22Rv1 (cell line): ENCODE data around the gene KRTAP1-1.

Source experiments
- H3K27ac ChIP-seq: fragments of 450-650 bp; 2 replicates; pipeline ENCODE4 v1.5.1; 2017
- ZFX ChIP-seq: fragments of 450-650 bp; IDR thresholded peaks from 2 replicates; pipeline ENCODE4 v1.6.1; 2017; ENCODE audit warnings: antibody characterized with exemption, borderline replicate concordance
- TF ChIP-seq, protein P1 (sequence below): fragments of 450-650 bp; IDR thresholded peaks from 2 replicates; pipeline ENCODE4 v1.5.1; 2017; ENCODE audit warnings: mild to moderate bottlenecking

Gene KRTAP1-1

DNA sequence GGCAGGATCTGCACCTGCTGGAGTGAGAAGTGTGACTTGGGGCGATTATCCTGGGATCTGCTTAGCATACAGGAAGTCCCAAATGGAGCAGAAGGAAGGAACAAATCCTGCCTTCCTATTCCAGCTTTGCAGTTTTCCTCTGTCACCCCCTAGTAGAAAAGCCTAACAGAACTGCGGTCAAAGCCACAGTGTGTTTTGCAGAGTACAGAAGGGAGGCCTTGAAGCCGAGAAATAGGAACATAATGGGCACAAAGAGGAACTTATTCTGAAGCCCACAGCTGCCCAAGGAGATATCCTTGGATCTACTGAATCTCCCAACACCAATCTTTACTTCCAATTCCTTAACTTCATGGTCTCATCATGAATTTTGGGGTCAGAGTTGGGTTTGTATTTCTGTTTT, 22.7 kb downstream of the KRTAP1-1 start:
- TF ChIP-seq, protein P1, sequence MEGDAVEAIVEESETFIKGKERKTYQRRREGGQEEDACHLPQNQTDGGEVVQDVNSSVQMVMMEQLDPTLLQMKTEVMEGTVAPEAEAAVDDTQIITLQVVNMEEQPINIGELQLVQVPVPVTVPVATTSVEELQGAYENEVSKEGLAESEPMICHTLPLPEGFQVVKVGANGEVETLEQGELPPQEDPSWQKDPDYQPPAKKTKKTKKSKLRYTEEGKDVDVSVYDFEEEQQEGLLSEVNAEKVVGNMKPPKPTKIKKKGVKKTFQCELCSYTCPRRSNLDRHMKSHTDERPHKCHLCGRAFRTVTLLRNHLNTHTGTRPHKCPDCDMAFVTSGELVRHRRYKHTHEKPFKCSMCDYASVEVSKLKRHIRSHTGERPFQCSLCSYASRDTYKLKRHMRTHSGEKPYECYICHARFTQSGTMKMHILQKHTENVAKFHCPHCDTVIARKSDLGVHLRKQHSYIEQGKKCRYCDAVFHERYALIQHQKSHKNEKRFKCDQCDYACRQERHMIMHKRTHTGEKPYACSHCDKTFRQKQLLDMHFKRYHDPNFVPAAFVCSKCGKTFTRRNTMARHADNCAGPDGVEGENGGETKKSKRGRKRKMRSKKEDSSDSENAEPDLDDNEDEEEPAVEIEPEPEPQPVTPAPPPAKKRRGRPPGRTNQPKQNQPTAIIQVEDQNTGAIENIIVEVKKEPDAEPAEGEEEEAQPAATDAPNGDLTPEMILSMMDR: no peak
- no peak for TF ChIP-seq ZFX
- H3K27ac ChIP-seq: no peak overlapping the region

- TF ChIP-seq, protein P1: no peak
- TF ChIP-seq ZFX: no peak
Measured at GRCh38 chr17:41016578-41017215, 24.6 kb downstream of the KRTAP1-1 start.

GRCh38 chr17:41015454-41015853, 25.8 kb downstream of the KRTAP1-1 start:
- TF ChIP-seq, protein P1: no peak
- no peak for TF ChIP-seq ZFX

More at GRCh38 chr17:41016578-41017215, 24.6 kb downstream of the KRTAP1-1 start:
- no peak overlapping the region for H3K27ac ChIP-seq

GRCh38 chr17:41013606-41014005, 27.6 kb downstream of the KRTAP1-1 start:
- H3K27ac ChIP-seq: no peak overlapping the region
- TF ChIP-seq, protein P1: no peak
- no peak for TF ChIP-seq ZFX

More at GRCh38 chr17:41015454-41015853, 25.8 kb downstream of the KRTAP1-1 start:
- H3K27ac ChIP-seq: no peak overlapping the region

DNA sequence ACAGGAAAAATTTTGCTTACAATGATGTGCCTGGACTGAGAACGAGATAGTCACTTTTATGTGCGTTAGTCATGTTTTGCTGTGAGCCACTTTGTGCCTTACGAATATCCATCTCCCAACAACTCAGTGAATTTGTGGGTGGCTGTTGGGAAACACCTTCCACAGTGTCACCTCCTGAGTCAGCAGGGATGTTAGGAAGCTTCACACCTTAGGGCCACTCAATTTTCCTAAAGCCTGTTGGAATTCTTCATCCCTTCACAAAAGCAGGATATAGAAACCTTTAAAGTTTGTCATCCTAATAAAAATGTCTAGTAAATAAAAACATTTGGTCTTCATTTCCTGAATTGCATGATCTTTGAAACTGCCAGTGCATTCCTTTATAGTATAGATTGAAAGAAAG, 28.1 kb downstream of the KRTAP1-1 start:
- no peak overlapping the region for H3K27ac ChIP-seq
- TF ChIP-seq, protein P1: no peak
- TF ChIP-seq ZFX: no peak

DNA sequence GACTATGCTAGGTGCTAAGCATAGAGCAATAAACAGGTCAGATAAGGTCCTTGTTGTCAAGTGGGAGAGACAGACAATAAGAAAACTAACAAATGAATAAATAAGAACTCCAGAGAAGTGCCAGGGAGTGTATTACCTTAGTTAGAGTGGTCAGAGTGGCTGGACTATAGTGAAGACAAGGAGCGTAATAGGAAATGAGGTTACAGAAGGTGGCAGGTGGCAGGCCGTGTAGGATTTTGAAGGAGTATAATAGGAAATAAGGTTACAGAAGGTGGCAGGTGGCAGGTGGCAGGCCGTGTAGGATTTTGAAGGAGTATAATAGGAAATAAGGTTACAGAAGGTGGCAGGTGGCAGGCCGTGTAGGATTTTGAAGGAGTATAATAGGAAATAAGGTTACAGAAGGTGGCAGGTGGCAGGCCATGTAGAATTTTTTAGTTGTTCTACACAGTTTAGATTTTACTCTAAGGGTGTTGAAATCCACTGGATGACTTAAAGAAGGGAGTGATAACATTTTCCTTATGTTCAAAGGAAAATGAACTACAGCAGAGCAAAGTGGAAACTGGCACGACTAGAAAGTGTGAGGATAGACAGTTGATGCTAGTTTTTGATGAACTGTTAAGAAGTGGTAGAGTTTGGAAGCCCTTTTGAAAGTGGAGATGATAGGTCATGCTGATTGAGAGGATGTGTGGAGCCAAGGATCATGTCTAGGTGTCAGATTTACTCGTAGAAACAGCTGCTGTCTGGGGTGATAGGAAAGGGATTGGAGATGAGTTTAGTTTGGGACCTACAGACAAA, 28.7 kb downstream of the KRTAP1-1 start:
- no peak for TF ChIP-seq ZFX
- TF ChIP-seq, protein P1: no peak
- H3K27ac ChIP-seq: no peak overlapping the region

GRCh38 chr17:41010441-41010840, 30.8 kb downstream of the KRTAP1-1 start:
- H3K27ac ChIP-seq: no peak overlapping the region
- TF ChIP-seq ZFX: no peak
- TF ChIP-seq, protein P1: no peak
